Activated T-cell treated with anti-CD3 and anti-CD28 coated beads for 48 hours (primary cell): ENCODE results near the gene TMEM39A.

Source experiments
- DNase-seq: peaks from one replicate; pipeline ENCODE4 v3.0.0-alpha.2; 2020; ENCODE audit warnings: low read depth

The TMEM39A gene

DNA sequence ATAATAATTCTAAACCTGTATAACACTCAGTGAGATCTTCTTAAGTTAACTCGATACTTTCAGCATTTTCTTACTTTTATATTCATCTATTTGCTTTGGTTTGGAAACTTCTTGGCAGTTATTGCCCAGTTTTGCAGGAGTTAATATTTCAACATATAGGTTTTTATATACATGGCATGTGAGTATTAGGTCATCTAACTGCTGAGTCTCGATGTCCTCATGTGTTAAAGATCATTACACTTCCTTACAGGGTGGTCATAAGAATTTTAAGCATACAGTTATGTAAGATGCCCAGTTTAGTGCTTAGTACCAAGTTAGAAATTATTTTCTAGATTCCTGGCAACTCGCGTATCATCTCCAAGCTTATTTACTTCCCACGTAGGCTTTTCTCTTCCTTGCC is 62.9 kb downstream of the TMEM39A start:
- DNase-seq = no peak

DNA sequence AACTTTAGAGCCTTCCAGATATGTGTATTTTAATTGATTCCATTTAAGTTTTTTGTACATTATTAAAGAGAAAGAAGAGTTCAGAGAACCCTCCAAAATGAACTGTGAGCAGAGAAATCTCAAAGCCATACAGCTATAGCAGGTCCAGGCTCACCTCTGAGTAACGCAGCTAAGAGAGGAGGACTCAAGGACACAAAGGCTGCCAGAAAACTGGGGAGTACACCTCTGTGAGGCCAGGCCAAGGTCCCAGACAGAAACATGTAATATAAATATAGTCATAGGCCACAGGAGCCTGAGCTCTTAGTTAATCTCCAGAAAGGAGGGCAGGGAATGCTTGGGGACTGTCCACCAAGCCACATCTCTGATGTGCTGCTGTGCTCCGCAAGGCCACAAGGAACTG is 66.5 kb downstream of the TMEM39A start:
- DNase-seq = no peak

DNA sequence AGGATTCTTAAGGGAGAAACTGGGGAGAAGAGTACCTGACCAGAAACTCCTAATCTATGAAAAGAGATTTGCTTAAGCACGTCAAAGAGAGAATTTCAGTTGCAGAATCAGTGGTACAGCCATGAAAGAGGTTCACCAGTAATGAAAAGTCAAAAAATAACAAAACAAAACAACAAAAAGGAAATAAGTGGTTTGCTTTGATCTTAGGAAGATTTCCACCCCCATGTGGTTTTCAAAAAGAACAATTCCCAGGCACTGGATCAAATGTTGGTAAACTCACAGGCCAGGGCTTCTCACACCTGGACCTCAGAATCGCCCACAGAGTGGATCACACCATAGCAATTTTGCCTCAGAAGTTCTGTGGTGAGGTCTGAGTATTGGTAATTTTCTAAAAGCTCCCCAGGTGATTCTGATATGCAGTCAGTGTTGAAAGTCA is 67.5 kb downstream of the TMEM39A start:
- no peak for DNase-seq

GRCh38 chr3:119388577-119388976 is 74.8 kb downstream of the TMEM39A start:
- no peak for DNase-seq

DNA sequence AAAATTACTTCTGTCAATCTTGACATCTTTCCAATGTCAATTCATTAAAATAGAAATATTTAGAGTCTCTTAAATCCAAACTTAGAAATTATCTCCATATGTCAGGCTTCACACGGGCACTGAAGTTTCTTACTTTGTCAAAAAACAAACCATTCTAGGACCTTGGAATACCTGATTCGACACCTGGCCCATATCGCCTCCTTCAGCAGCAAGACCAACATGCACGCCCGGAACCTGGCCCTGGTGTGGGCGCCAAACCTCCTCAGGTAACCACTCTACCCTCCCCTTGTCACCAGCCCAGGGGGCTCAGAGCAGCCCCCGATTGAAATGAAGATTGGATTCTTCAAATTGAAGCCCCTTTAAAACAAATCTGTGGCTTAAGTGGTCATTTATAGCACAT is 81.3 kb downstream of the TMEM39A start:
- DNase-seq = no peak

- no peak for DNase-seq
Observed at GRCh38 chr3:119380697-119381096, 82.7 kb downstream of the TMEM39A start.
